A673 (cell line): ENCODE data around the gene ZNF280A. TPM values are rescaled to one million over a fixed set of nuclear protein-coding genes. Genes with fewer than 3 reads are reported as not detected.
"Not testable (repeated sequence)": the region's sequence is repeated elsewhere in the genome, so short reads cannot be mapped to it uniquely, and the experiment has no call there.

ENCODE experiments used
- BruUV-seq: library from RNA; stranded (reverse); fragments of 400-500 nt; replicated peaks from 2 replicates; lab custom pipeline; 2021; lab: Mats Ljungman, UMichigan
- CTCF ChIA-PET: fragments of 300-600 bp; sonication (Branson Sonifier 250); formaldehyde crosslinking; loops from one replicate; lab custom pipeline; 2022; ENCODE audit warnings: antibody characterized with exemption; lab: Charles Lee
- POLR2A ChIA-PET: fragments of 300-600 bp; sonication (Branson Sonifier 250); formaldehyde crosslinking; loops from one replicate; lab custom pipeline; 2022; ENCODE audit warnings: antibody characterized with exemption; ENCODE audit not compliant: low non-redundant PET; lab: Charles Lee
- DNase-seq: peaks from one replicate; pipeline ENCODE4 v3.0.0-alpha.2; 2015; ENCODE audit warnings: low spot score
- H3K27ac ChIP-seq: fragments of 200-600 bp; sonication (generic); 2 replicates; pipeline ENCODE4 v1.5.1; 2016; ENCODE audit warnings: mixed run types, low read depth, mild to moderate bottlenecking, mixed read lengths, antibody characterized with exemption, low read length; ENCODE audit not compliant: poor library complexity, severe bottlenecking
- H3K27me3 ChIP-seq: fragments of 200-600 bp; sonication (generic); replicated peaks from 2 replicates; pipeline ENCODE4 v1.6.1; 2017; ENCODE audit warnings: mixed run types, low read depth, mild to moderate bottlenecking, mixed read lengths, antibody characterized with exemption, low read length; ENCODE audit not compliant: insufficient read depth, poor library complexity
- H3K36me3 ChIP-seq: fragments of 200-600 bp; sonication (generic); 2 replicates; pipeline ENCODE4 v1.6.1; 2016; ENCODE audit warnings: mixed run types, mild to moderate bottlenecking, mixed read lengths, antibody characterized with exemption, low read length; ENCODE audit not compliant: insufficient read depth, poor library complexity, severe bottlenecking
- H3K4me1 ChIP-seq: fragments of 200-600 bp; sonication (generic); 2 replicates; pipeline ENCODE4 v1.6.1; 2017; ENCODE audit warnings: mixed run types, mild to moderate bottlenecking, mixed read lengths, antibody characterized with exemption, low read length; ENCODE audit not compliant: insufficient read depth, poor library complexity, severe bottlenecking
- H3K4me3 ChIP-seq: fragments of 200-600 bp; sonication (generic); 2 replicates; pipeline ENCODE4 v1.5.1; 2016; ENCODE audit warnings: low read depth, mixed run types, mild to moderate bottlenecking, mixed read lengths, low read length; ENCODE audit not compliant: poor library complexity, severe bottlenecking
- H3K9me3 ChIP-seq: fragments of 200-600 bp; sonication (generic); 2 replicates; pipeline ENCODE4 v1.6.1; 2016; ENCODE audit warnings: mixed run types, low read depth, mild to moderate bottlenecking, mixed read lengths, antibody characterized with exemption, low read length; ENCODE audit not compliant: poor library complexity, severe bottlenecking
- CTCF ChIP-seq: fragments of 300-800, 200-600 bp; sonication (generic); conservative IDR thresholded peaks from 2 replicates; pipeline ENCODE4 v1.5.1; 2017; ENCODE audit warnings: low read depth, mild to moderate bottlenecking, antibody characterized with exemption, low read length, moderate library complexity, mixed read lengths
- EZH2 ChIP-seq: fragments of 200-600 bp; sonication (generic); IDR thresholded peaks from 2 replicates; pipeline ENCODE4 v1.6.1; 2017; ENCODE audit warnings: borderline replicate concordance, low read depth, mild to moderate bottlenecking, mixed read lengths, antibody characterized with exemption, low read length; ENCODE audit not compliant: poor library complexity, severe bottlenecking
- intact Hi-C: fragments of 100-400 bp; cut with micrococcal nuclease; formaldehyde crosslinking; loops from one replicate; pipeline ENCODE4 v1.10.0; 2022; ENCODE audit not compliant: unreplicated experiment
- total RNA-seq: library from RNA; stranded (reverse); gene quantifications from 2 replicates; pipeline ENCODE4 v1.2.3, GENCODE V29; 2021

ZNF280A gene
- total RNA-seq, 1 experiment from 2014 or later: not detected

- no TSS peak for BruUV-seq
- POLR2A ChIA-PET: no interaction called here
- CTCF ChIA-PET: no interaction called here
- H3K4me1 ChIP-seq: peaks cover 4% of the 10 kb centered on the region
- peak overlapping the region; percentile 71 for H3K27ac ChIP-seq
- peak; percentile 15 for DNase-seq
- TF ChIP-seq EZH2 (no peak), CTCF (no peak)
- peak overlapping the region; percentile 80 for H3K4me3 ChIP-seq
- H3K9me3 ChIP-seq: no peaks in the 10 kb centered on the region
- H3K36me3 ChIP-seq: peaks cover 12% of the 10 kb centered on the region
- intact Hi-C loops: no loop called here
- peaks cover 13% of the 10 kb centered on the region for H3K27me3 ChIP-seq
Measured at GRCh38 chr22:22507743-22508273, 12.3 kb downstream of the ZNF280A start.

GRCh38 chr22:22506736-22507135 is 13.3 kb downstream of the ZNF280A start:
- TF ChIP-seq EZH2 (no peak), CTCF (no peak)
- BruUV-seq: no TSS peak
- no peak for DNase-seq
- CTCF ChIA-PET: interaction anchor here (0.6 kb wide), 1 partner anchor 10 kb away, joined by 4 read pairs; no protein-coding TSS in a partner anchor
- Histone ChIP-seq H3K27me3 (peaks cover 2% of the 10 kb centered on the region), H3K4me3 (no peak overlapping the region), H3K27ac (no peak overlapping the region), H3K4me1 (peaks cover 4% of the 10 kb centered on the region), H3K9me3 (no peaks in the 10 kb centered on the region), H3K36me3 (peaks cover 14% of the 10 kb centered on the region)
- intact Hi-C loops: no loop called here
- POLR2A ChIA-PET: no interaction called here

- BruUV-seq: no TSS peak
- H3K27me3 ChIP-seq: no peaks in the 10 kb centered on the region
- H3K9me3 ChIP-seq: no peaks in the 10 kb centered on the region
- H3K27ac ChIP-seq: no peak overlapping the region
- CTCF ChIA-PET: no interaction called here
- no peaks in the 10 kb centered on the region for H3K4me1 ChIP-seq
- intact Hi-C loops: no loop called here
- H3K36me3 ChIP-seq: peaks cover 12% of the 10 kb centered on the region
- no peak overlapping the region for H3K4me3 ChIP-seq
- TF ChIP-seq CTCF (no peak), EZH2 (no peak)
- POLR2A ChIA-PET: no interaction called here
- DNase-seq: no peak
Measured at GRCh38 chr22:22498267-22498666, 21.8 kb downstream of the ZNF280A start.

- H3K9me3 ChIP-seq, H3K27me3 ChIP-seq, intact Hi-C loops, CTCF ChIA-PET, H3K27ac ChIP-seq, H3K4me1 ChIP-seq, DNase-seq, BruUV-seq, POLR2A ChIA-PET, H3K4me3 ChIP-seq: not testable (repeated sequence)
- peaks cover 38% of the 10 kb centered on the region for H3K36me3 ChIP-seq
Measured at GRCh38 chr22:22491589-22491988, 28.5 kb downstream of the ZNF280A start.
